ENCODE data around the gene DPH6. TPM values are rescaled to one million over a fixed set of nuclear protein-coding genes. Genes with fewer than 3 reads are reported as not detected.
"Not testable (repeated sequence)": the region's sequence is repeated elsewhere in the genome, so short reads cannot be mapped to it uniquely, and the experiment has no call there.

Gene DPH6, protein sequence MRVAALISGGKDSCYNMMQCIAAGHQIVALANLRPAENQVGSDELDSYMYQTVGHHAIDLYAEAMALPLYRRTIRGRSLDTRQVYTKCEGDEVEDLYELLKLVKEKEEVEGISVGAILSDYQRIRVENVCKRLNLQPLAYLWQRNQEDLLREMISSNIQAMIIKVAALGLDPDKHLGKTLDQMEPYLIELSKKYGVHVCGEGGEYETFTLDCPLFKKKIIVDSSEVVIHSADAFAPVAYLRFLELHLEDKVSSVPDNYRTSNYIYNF
- total RNA-seq: 10 to 100 TPM; 19.7 to 21.0 TPM
- 1 to 10 TPM; 4.8 to 6.1 TPM for polyA plus RNA-seq
- long read RNA-seq, donor 1, transcript DPH6-201 (9 exons, 2,099 nt): major isoform, 14 of 33 reads
- long read RNA-seq, donor 1, partial matches to known transcripts: 6 of 33 reads
- long read RNA-seq, donor 1, other reads (novel, unspliced or antisense): 13 of 33 reads
- long read RNA-seq, donor 2, partial matches to known transcripts: 1 of 18 reads
- long read RNA-seq, donor 2, other reads (novel, unspliced or antisense): 16 of 18 reads

DNA sequence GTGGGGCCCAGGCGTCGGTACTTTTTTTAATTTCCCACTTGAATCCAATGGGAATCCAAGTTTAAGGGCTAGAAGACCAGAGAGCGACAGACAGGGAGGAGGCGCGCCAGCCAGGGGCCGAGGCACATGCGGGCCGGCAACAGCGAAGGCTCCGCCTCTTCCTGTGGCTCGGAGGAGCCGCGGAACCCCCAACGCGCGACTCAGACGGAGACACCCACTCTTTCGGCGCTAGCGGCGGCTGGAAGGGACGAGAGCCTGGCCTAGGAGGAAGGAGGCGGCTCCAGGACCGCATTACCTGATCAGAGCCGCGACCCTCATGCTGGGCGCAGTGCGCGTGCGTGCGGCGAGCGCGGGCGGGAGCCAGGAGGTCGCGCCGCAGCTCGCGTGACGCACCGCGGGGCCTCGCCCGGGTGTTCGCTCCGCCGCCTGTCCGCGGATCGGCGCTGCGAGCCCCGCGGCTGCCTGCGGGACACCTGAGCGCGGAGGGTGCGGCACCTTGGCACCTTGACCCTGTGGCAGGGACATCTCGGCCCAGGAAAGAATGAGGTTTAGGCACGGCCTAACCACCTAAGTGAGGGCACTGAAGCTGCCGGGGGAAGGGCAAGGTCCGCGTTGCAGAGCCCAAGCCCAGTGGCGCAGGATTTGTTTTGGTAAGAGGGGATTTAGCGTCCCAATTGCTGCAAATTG lies at the start of gene DPH6:
TSS of gene DPH6 (minus strand) at position 342 of the 687 bp plus-strand sequence. CDS start at position 318, 24 bp downstream.
- intact Hi-C loops (cut with DNase I): loop anchor here (5.0 to 10.0 kb wide), 4 partner anchors 61 to 209 kb away; no protein-coding TSS in a partner anchor
- no peaks in the 10 kb centered on the region for H3K36me3 ChIP-seq (ENCODE audit: control insufficient read depth in 1 of 2, insufficient read depth in 2 of 2, low read length in 1 of 2)
- peak within 1 kb of the TSS; percentile 69 to 96 for H3K27ac ChIP-seq (ENCODE audit: low read depth in 1 of 2, low read length in 2 of 2)
- H3K4me1 ChIP-seq (ENCODE audit: control insufficient read depth in 1 of 2, insufficient read depth in 2 of 2, low read length in 2 of 2): no peaks in the 10 kb centered on the region
- WGBS, 2 donors: 0% methylated on average over 65 to 66 of the region's 66 CpGs
- no peaks in the 10 kb centered on the region for H3K27me3 ChIP-seq (ENCODE audit: control insufficient read depth in 1 of 2, insufficient read depth in 2 of 2, low read length in 1 of 2)
- ATAC-seq (ENCODE audit: low FRiP score) (peak; percentile 96), DNase-seq (peak; percentile 89 to 93)
- no peaks in the 10 kb centered on the region for H3K9me3 ChIP-seq (ENCODE audit: control insufficient read depth, low read length)
- H3K4me3 ChIP-seq (ENCODE audit: low read length in 2 of 2): peak within 1 kb of the TSS; percentile 40 to 90

DNA sequence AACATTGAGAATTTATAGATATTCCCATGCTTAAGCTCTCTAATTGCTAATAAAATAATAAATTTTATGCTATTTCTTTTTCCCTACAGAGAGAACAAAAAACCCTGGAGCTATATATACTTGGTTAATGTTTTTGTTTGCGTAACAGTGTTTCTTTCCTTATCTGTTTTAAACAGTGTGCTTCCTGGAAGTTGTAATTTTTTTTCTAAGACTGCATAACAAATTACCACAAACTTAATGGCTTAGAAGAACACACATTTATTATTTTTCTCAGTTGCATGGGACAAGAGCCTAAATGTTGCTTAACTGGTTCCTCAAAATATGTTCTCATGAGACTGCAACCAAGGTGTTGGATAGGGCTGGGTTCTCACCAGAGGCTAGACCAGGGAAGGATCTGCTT lies 49.7 kb upstream of the DPH6 start:
- no peak overlapping the region for H3K4me3 ChIP-seq (ENCODE audit: low read length in 2 of 2)
- no peaks in the 10 kb centered on the region for H3K27me3 ChIP-seq (ENCODE audit: control insufficient read depth in 1 of 2, insufficient read depth in 2 of 2, low read length in 1 of 2)
- no peaks in the 10 kb centered on the region for H3K4me1 ChIP-seq (ENCODE audit: control insufficient read depth in 1 of 2, insufficient read depth in 2 of 2, low read length in 2 of 2)
- DNase-seq (no peak), ATAC-seq (ENCODE audit: low FRiP score) (no peak)
- peaks cover 0 to 4% of the 10 kb centered on the region in 2 donors for H3K36me3 ChIP-seq (ENCODE audit: control insufficient read depth in 1 of 2, insufficient read depth in 2 of 2, low read length in 1 of 2)
- H3K27ac ChIP-seq (ENCODE audit: low read depth in 1 of 2, low read length in 2 of 2): no peak overlapping the region
- intact Hi-C loops (cut with DNase I): no loop called here
- 52 to 95% methylated on average over 1 of the region's 1 CpG for WGBS, 2 donors
- H3K9me3 ChIP-seq (ENCODE audit: control insufficient read depth, low read length): no peaks in the 10 kb centered on the region

DNA sequence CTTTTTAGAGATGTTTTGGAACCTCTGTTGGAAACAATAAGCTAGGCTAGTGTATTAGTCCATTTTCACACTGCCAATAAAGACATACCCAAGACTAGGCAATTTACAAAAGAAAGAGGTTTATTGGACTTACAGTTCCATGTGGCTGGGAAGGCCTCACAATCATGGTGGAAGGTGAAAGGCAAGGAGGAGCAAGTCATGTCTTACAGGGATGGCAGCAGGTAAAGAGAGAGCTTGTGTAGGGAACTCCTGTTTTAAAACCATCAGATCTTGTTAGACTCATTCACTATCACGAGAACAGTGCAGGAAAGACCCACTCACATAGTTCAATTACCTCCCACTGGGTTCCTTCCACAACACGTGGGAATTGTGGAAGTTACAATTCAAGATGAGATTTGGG lies 46.0 kb upstream of the DPH6 start:
- H3K27me3 ChIP-seq (ENCODE audit: control insufficient read depth in 1 of 2, insufficient read depth in 2 of 2, low read length in 1 of 2); intact Hi-C loops (cut with DNase I); H3K27ac ChIP-seq (ENCODE audit: low read depth in 1 of 2, low read length in 2 of 2); H3K9me3 ChIP-seq (ENCODE audit: control insufficient read depth, low read length); H3K4me1 ChIP-seq (ENCODE audit: control insufficient read depth in 1 of 2, insufficient read depth in 2 of 2, low read length in 2 of 2); DNase-seq; ATAC-seq (ENCODE audit: low FRiP score); H3K4me3 ChIP-seq (ENCODE audit: low read length in 2 of 2); H3K36me3 ChIP-seq (ENCODE audit: control insufficient read depth in 1 of 2, insufficient read depth in 2 of 2, low read length in 1 of 2): not testable (repeated sequence)
- WGBS, 2 donors: 80 to 93% methylated on average over 2 of the region's 2 CpGs

DNA sequence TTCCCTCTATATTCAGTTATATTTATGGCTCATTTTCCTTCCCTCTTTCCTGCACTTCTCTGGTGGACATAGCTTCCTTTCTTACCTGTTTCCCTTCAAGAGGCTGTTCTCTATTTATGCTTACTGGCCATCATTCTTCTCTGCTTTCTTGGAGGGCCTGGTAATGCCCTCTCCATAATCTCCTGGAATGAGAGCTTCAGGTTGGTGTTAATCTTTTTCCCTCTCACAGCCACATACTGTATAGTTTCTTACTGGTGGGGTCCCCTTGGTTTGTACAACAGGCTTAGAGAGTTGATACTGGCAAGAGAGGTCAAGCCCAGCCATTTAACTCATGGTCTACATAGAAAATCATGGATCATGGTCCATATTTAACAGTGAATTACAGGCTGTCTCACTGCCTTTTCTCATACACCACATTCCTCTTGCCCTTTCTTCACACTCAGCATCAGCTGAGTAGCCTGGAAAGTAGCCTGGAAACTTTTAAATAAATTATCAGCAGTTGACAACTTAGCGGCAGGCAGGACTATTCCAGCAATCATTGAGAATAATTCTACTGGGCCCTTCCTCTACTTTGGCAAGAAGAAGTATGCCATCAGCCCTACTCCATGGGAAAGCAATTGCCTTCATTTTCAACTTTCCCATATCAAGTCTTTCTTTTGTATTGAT lies 38.0 kb upstream of the DPH6 start:
- Histone ChIP-seq H3K36me3 (ENCODE audit: control insufficient read depth in 1 of 2, insufficient read depth in 2 of 2, low read length in 1 of 2) (no peaks in the 10 kb centered on the region), H3K27ac (ENCODE audit: low read depth in 1 of 2, low read length in 2 of 2) (peak overlapping the region; percentile 54 to 67), H3K27me3 (ENCODE audit: control insufficient read depth in 1 of 2, insufficient read depth in 2 of 2, low read length in 1 of 2) (no peaks in the 10 kb centered on the region), H3K4me3 (ENCODE audit: low read length in 2 of 2) (no peak overlapping the region), H3K4me1 (ENCODE audit: control insufficient read depth in 1 of 2, insufficient read depth in 2 of 2, low read length in 2 of 2) (peaks cover 0 to 5% of the 10 kb centered on the region in 2 donors), H3K9me3 (ENCODE audit: control insufficient read depth, low read length) (no peaks in the 10 kb centered on the region)
- DNase-seq: no peak
- ATAC-seq (ENCODE audit: low FRiP score): peak; percentile 76
- WGBS, 2 donors: 6 to 9% methylated on average over 1 of the region's 1 CpG
- intact Hi-C loops (cut with DNase I): no loop called here

DNA sequence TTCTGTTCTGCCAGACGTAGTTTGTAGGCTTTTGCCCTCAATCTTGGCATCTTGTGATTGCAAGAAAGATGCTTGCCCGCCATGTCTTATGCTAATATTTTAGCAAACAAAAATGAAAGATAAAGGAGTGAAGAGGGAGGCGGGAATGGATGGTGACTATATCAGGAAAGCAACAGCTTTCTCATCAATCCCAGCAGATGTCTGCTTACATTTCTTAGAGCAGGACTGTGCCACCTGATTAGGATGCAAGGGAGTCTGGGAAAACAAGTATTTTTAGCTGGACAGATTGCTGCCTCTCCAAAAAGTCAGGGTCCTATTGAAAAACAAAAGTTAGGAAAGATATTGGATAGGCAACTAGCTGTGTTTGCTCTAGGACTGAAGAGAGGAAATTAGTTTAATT lies 34.6 kb upstream of the DPH6 start:
- Histone ChIP-seq H3K36me3 (ENCODE audit: control insufficient read depth in 1 of 2, insufficient read depth in 2 of 2, low read length in 1 of 2) (no peaks in the 10 kb centered on the region), H3K9me3 (ENCODE audit: control insufficient read depth, low read length) (no peaks in the 10 kb centered on the region), H3K4me3 (ENCODE audit: low read length in 2 of 2) (no peak overlapping the region), H3K4me1 (ENCODE audit: control insufficient read depth in 1 of 2, insufficient read depth in 2 of 2, low read length in 2 of 2) (peaks cover 0 to 5% of the 10 kb centered on the region in 2 donors), H3K27ac (ENCODE audit: low read depth in 1 of 2, low read length in 2 of 2) (no peak overlapping the region), H3K27me3 (ENCODE audit: control insufficient read depth in 1 of 2, insufficient read depth in 2 of 2, low read length in 1 of 2) (no peaks in the 10 kb centered on the region)
- WGBS, 2 donors: 90 to 93% methylated on average over 3 of the region's 3 CpGs
- DNase-seq (no peak), ATAC-seq (ENCODE audit: low FRiP score) (no peak)
- intact Hi-C loops (cut with DNase I): no loop called here

DNA sequence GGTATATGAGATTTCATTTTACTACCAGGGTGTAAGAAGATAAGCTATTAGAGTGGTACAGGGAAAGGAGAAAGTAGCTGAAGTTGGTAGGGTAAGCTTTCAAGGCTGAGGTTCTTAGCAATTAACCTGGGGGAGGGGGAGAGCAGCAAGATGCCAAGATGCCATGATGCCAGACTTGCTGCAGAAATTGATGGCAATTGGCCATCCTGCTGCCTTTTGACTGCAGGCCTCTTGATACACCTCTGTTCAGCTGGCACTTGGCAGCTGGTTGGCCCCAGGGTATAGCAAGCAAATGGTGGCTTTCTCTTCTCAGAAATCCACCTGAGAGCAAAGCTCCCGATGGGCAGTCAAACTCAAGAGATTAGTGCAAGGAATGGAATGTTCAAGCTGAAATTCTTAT lies 21.4 kb upstream of the DPH6 start:
- Histone ChIP-seq H3K9me3 (ENCODE audit: control insufficient read depth, low read length) (no peaks in the 10 kb centered on the region), H3K4me3 (ENCODE audit: low read length in 2 of 2) (no peak overlapping the region), H3K27me3 (ENCODE audit: control insufficient read depth in 1 of 2, insufficient read depth in 2 of 2, low read length in 1 of 2) (no peaks in the 10 kb centered on the region), H3K36me3 (ENCODE audit: control insufficient read depth in 1 of 2, insufficient read depth in 2 of 2, low read length in 1 of 2) (no peaks in the 10 kb centered on the region), H3K4me1 (ENCODE audit: control insufficient read depth in 1 of 2, insufficient read depth in 2 of 2, low read length in 2 of 2) (peaks cover 2 to 3% of the 10 kb centered on the region in 2 donors), H3K27ac (ENCODE audit: low read depth in 1 of 2, low read length in 2 of 2) (no peak overlapping the region)
- WGBS, 2 donors: 16 to 23% methylated on average over 1 of the region's 1 CpG
- intact Hi-C loops (cut with DNase I): no loop called here
- ATAC-seq (ENCODE audit: low FRiP score) (no peak), DNase-seq (no peak)

DNA sequence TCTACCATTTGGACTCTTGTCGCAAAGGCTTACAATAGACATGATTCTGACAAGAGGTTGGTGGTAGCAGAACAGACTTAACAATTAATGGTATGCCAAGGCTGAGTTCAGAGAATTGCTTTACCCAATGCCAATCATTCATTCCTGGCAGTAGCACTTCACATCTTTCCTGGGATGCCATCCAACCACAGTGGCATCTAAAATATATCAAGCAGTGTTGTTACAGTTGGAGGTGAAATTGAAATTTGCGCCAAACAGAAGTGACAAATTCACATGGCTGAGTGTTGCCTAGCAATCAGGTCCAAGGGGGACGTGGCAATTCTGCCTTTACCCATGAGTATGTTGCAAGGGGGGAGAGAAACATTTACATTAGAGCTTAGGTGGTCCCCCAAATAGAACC lies 21.0 kb upstream of the DPH6 start:
- no peak for ATAC-seq (ENCODE audit: low FRiP score)
- no peak overlapping the region for H3K4me3 ChIP-seq (ENCODE audit: low read length in 2 of 2)
- no peak overlapping the region for H3K27ac ChIP-seq (ENCODE audit: low read depth in 1 of 2, low read length in 2 of 2)

DNA sequence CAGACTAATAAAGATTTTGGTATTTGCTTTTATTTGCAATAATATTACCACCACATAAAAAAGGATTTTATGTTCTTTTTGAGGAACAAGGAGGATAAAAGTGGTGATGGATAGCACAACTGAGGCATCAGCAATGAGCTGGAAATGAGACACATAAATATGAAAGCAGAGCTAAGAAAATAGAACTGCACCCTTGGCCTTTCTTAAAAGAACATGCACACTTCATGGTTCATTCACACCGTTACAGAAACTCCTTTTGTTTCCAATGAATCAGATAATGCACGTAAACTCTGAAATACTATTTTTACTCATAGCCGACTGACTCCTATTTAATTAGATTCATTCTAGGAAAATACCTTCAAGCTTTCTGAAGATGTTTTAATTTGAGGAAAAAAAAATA lies 19.9 kb upstream of the DPH6 start:
- Histone ChIP-seq H3K9me3 (ENCODE audit: control insufficient read depth, low read length) (no peaks in the 10 kb centered on the region), H3K36me3 (ENCODE audit: control insufficient read depth in 1 of 2, insufficient read depth in 2 of 2, low read length in 1 of 2) (no peaks in the 10 kb centered on the region), H3K4me3 (ENCODE audit: low read length in 2 of 2) (no peak overlapping the region), H3K4me1 (ENCODE audit: control insufficient read depth in 1 of 2, insufficient read depth in 2 of 2, low read length in 2 of 2) (peaks cover 4 to 5% of the 10 kb centered on the region in 2 donors), H3K27ac (ENCODE audit: low read depth in 1 of 2, low read length in 2 of 2) (no peak overlapping the region), H3K27me3 (ENCODE audit: control insufficient read depth in 1 of 2, insufficient read depth in 2 of 2, low read length in 1 of 2) (no peaks in the 10 kb centered on the region)
- intact Hi-C loops (cut with DNase I): no loop called here
- ATAC-seq (ENCODE audit: low FRiP score) (no peak), DNase-seq (no peak)
- 85 to 87% methylated on average over 3 of the region's 3 CpGs for WGBS, 2 donors

More for the DNA sequence above, 21.0 kb upstream of the DPH6 start:
- no peaks in the 10 kb centered on the region for H3K27me3 ChIP-seq (ENCODE audit: control insufficient read depth in 1 of 2, insufficient read depth in 2 of 2, low read length in 1 of 2)
- no peak for DNase-seq
- no peaks in the 10 kb centered on the region for H3K9me3 ChIP-seq (ENCODE audit: control insufficient read depth, low read length)
- 65 to 72% methylated on average over 3 of the region's 3 CpGs for WGBS, 2 donors
- H3K4me1 ChIP-seq (ENCODE audit: control insufficient read depth in 1 of 2, insufficient read depth in 2 of 2, low read length in 2 of 2): peaks cover 2 to 3% of the 10 kb centered on the region in 2 donors
- no peaks in the 10 kb centered on the region for H3K36me3 ChIP-seq (ENCODE audit: control insufficient read depth in 1 of 2, insufficient read depth in 2 of 2, low read length in 1 of 2)
- intact Hi-C loops (cut with DNase I): no loop called here

All from aorta (tissue), 5 donors.